NCI-H1105 (cell line): ENCODE data around the gene RNF41.
A peak's percentile ranks its signal among the peaks of the same experiment; 100 is the strongest.
"Not testable (repeated sequence)": the region's sequence is repeated elsewhere in the genome, so short reads cannot be mapped to it uniquely, and the experiment has no call there.

Experiments used
- DNase-seq: peaks from one replicate; lab custom pipeline; 2025; lab: John Stamatoyannopoulos, UW

The RNF41 gene

GRCh38 chr12:56165369-56165768, 56.4 kb downstream of the RNF41 start:
- DNase-seq = no peak

GRCh38 chr12:56164345-56164729, 57.4 kb downstream of the RNF41 start:
- DNase-seq = no peak

DNA sequence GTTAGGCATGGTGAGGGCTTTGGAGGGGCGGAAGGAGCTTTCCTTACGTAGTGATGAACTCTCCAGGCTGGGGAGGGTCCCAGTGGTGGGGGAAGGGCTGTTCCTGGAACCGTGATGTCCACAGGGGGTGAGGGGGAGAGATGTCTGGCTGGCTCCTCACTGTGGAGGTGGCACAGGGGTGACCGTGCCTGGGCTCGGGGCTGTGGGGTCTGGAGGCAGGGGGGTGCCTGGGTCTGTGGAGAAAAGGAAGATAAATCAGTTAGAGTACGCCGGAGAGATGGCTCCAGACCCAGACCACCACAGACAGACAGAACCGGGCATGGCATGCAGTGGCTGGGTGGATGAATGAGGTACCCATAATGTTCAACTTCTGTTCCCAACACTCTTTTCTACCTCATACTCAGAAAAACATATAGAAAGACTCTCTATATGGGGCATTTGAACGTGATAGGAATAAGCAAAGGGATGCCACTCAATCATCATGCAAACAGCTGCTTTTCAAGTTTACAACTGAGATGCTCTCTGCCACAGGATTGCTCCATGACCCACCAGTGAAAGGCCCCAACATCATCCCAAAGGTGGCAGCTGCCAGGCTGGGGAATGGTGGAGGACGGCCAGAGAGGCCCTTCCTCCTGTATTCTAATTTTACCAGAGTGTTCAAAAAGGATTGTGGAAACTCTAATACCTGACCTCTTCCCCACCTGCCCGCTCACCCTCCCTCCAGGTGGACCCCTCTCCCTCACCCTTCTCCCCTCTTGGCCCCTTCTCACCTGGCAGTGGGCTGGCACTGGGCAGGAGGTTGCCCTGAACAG, 58.0 kb downstream of the RNF41 start:
- DNase-seq = no peak

DNA sequence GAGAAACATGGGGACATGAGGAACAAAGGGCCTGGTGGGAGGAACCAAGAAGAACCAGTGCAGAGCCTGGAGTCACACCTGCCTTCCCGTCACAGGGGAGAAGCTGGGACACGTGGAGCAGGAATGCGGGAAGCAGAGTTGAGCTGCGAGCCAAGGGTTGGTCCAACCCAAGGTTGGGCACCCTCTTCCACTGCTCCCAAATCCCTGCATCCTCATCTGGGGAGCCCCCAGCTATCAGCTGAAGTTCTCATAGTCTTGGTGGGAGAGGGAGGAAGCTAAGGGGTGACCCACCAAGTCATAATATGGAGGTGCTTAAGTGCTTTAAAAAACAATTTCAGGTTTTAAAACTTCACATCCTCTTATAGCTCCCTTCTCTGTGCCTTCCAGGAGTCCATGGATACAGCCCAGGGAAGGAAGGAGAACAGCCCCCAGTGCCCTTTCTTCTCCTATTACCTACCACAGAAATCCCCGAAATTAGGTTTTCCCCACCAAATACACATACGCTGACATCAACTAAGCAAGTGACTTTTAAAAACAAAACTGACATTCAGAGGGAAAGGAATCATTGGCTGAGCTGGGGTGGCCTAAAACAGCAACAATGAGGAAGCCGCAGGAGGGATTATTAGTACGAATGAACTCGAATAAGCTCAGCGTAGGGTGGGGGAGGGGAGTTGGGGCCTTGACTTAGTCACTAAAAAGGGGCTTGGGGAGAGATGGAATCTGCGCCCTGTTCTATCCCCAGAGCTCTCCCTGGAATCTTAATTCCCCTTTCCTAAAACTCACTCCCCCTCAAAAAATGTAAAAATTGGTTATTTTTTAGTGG, 59.0 kb downstream of the RNF41 start:
- DNase-seq = no peak

DNA sequence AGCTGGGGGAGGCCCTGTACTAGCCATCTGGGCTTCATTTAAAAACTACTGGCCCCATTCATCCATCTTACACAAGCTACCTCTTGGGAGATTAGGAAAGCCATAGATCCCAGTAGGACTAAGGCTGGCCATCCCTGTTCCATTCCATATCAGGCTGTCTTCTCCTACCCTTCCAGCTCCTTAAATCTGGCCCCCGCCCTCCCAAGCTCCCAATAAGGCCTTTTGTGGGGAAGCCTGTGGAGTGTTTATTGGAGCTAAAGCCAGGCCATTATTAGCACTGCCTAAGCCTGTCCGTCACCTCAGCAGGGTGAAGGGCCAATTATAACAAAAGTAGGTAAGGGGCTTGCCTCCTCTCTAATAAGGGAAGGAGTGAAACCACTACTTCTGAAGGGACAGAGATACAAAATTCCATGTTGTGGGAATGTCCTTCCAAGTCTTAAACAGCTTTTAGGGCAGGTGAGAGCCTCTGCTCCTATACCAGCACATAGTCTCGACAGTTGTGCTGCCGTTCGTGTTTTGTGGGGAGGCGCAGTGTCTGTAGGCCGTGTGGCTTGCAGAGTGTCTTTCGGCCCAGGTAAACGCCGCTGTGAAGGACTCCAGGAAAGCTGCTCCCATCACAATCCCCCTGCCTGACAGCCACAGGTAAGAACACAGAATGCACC, 59.9 kb downstream of the RNF41 start:
- no peak for DNase-seq

DNA sequence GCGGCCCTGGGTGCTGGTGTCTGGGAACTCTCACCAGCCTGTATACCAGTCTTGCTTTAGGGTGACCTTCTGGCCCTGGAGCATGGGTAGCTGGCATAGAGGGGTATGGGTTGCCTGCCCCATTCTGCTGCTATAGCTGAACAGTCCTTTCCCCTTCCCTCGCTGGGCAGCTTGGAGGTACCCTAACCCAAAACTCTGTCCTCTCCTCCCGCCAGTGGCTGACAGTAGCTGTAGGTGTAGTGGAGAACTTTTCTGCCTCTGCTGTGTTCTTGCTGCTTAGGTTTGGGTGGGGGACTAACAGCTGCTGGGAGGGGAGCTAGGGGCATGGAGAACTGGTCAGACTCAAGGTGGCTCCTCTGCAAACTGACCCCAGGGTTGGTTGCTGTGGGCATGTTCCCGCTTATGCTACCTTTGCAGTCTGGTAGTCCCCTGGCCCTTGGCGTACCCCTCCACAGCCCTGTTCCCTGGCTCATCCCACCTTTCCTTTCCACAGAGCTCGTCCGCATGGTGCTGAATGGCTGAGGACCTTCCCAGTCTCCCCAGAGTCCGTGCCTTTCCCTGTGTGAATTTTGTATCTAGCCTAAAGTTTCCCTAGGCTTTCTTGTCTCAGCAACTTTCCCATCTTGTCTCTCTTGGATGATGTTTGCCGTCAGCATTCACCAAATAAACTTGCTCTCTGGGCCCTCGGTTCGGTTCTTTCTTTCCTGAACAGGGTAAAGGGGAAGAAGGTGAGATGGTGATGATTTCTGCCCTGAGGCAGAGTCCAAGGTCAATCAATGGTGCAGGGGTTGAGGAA, 60.6 kb downstream of the RNF41 start:
- DNase-seq = no peak

GRCh38 chr12:56160193-56160763, 61.4 kb downstream of the RNF41 start:
- no peak for DNase-seq

DNA sequence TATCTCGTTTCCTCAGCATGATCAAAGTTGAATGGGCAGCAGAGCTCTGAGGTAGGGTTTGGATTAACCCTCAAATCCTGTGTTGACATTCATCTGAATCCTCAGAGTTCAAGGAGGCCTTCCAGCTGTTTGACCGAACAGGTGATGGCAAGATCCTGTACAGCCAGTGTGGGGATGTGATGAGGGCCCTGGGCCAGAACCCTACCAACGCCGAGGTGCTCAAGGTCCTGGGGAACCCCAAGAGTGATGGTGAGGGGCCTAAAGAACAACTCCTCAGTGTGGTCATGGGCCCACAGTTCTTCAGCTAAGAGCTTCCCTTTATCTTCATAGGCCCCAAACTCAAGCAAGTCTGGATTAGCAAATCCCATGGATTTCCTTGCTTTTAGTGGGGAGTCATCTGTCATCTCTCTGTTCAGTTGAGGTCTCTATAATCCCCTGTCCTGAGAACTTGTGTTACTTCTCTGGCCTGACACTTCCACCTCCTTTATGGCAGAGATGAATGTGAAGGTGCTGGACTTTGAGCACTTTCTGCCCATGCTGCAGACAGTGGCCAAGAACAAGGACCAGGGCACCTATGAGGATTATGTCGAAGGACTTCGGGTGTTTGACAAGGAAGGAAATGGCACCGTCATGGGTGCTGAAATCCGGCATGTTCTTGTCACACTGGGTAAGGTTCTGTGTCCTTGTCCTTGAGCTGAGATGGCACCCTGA, 62.1 kb downstream of the RNF41 start:
- DNase-seq = no peak

DNA sequence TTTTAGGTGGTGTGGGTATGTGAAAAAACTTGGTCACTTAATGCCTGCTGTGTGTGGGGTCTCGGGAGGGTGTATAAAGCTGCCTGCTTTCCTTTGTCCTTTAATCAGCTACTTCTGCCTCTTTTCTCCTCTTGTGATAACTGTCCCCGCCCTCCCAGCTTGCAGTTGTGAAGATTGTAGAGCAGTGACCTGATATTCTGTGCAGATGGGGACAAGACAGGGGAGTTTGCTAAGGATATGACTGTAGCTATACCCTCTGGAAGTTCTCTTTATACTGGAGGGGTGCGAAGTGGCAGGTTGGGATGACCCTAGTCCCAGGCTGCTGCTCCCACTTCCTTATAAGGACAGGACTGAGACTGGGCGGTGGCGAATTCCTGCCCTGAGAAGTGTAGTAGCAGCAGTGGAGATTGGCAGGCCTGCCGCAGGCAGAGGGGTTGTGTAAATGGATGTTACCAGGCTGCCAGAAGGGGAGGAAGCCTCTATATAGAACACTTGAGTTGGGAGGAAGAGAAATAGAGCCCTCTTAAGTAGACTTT, 62.7 kb downstream of the RNF41 start:
- peak; percentile 25 for DNase-seq

DNA sequence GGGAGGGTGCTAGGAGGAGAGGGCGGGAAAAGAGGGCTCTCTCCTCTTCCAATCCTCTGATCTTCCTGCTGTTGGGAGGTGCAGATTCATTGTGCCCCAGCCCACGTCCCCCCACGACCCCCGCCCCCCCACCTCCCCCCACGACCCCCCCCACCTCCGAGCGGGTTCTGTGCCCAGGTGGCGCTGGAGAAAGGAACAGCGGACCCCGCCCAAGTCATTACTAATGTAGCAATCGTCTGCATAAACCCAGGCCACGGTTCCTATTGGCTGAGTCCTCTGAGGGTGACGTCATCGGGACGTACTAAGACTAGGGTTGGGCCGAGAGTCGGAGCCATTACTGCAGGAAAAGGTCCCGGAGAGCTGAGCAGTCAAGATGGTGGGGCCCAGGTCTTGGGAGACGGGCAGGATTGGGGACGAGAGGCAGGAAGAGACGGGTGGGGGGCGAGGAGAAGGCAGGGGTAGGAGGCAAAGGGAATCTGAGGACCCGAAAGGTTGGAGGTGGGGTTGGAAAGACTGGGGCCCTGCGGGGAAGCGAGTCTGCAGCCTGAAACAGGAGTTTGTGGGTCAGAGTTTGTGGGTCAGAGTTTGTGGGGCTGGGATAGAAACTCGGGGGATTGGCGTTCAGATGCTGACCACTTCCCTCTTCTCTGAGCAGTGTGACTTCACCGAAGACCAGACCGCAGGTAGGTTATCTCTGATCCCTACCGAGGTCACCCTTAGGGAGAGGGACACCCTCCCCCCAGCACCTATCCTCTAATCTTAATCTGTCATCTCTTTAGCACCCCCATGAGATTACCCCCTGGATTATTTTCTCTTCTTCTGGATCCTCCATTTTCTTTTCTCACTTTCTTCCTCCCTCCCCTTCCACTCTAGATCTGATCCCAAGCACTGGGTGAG, 63.4 kb downstream of the RNF41 start, which contains the start of gene MYL6:
Gene MYL6 (plus strand): TSS at position 331 of the 897 bp plus-strand sequence. CDS start 43 bp downstream, at position 374.
- DNase-seq = peak; percentile 90

- peak; percentile 64 for DNase-seq
Measured at GRCh38 chr12:56157201-56158028, 64.3 kb downstream of the RNF41 start.

DNA sequence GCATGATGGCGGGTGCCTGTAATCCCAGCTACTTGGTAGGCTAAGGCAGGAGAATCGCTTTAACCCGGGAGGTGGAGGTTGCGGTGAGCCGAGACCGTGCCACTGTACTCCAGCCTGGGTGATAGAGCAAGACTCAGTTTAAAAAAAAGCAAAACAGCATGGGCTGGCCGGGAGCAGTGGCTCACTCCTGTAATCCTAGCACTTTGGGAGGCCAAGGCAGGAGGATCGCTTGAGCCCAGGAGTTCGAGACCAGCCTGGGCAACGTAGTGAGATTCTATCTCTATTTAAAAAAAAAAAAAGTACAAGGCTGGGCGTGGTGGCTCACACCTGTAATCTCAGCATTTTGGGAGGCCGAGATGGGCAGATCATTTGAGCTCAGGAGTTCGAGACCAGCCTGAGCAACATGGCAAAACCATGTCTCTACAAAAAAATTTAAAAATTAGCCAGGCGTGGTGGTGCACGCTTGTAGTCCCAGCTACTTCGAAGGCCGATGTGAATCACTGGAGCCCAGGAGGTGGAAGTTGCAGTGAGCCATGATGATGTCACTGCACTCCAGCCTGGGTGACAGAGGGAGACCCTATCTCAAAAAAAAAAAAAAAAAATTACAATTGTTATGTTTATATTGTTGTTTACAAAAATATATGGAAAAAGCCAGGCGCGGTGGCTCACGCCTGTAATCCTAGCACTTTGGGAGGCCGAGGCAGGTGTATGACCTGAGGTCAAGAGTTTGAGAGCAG, 65.1 kb downstream of the RNF41 start:
- not testable (repeated sequence) for DNase-seq

- no peak for DNase-seq
Measured at GRCh38 chr12:56155256-56155845, 66.4 kb downstream of the RNF41 start.

- no peak for DNase-seq
Measured at GRCh38 chr12:56154818-56155217, 66.9 kb downstream of the RNF41 start.

DNA sequence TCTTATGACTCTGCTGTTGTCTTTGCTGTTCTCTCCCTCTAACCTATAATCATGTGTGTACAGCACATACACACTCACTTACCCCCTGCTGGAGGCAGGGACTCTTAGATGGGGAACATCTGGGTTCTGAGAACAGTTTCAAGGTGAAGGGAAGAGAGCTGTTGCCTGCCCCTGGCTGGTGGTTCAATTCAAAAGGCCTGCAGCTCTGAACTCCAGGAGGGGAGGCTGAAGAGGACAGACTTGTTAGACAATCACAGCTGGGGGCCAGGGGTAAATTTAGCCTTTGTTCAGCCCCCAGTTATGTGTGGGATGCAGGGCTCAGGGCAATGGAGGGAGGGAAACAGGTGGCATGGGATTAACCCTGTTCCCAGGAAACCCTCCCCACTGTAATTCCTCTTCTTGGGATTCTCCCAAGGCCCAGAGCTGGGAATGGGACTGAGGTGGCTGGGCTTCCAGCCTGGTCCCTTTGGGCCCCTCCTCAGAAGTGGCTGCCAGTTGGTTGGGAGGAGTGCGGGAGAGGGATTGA, 67.4 kb downstream of the RNF41 start:
- DNase-seq = no peak

DNA sequence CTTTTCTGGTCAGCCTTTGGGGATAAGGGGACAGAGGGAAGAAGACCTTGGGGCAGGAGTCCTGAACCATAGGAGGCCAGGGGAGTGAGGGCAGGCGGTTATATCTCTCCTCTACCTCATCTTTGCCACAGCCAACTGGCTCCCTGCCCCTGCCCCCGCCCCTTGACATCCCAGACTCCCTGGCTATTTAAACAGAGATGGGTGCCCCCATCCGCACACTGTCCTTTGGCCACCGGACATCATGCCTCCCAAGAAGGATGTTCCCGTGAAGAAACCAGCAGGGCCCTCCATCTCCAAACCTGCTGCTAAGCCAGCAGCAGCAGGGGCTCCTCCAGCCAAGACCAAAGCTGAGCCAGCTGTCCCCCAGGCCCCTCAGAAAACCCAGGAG, 68.0 kb downstream of the RNF41 start:
- no peak for DNase-seq
